ENCODE data around the gene FAM120A.
"Not testable (repeated sequence)": the region's sequence is repeated elsewhere in the genome, so short reads cannot be mapped to it uniquely, and the experiment has no call there.

Gene FAM120A

GRCh38 chr9:93509084-93509483 is 57.6 kb downstream of the FAM120A start:
- DNase-seq (ENCODE audit: low read depth): no peak

GRCh38 chr9:93510041-93510440 is 58.6 kb downstream of the FAM120A start:
- no peak for DNase-seq (ENCODE audit: low read depth)

GRCh38 chr9:93511228-93511627 is 59.7 kb downstream of the FAM120A start:
- DNase-seq (ENCODE audit: low read depth): not testable (repeated sequence)

- not testable (repeated sequence) for DNase-seq (ENCODE audit: low read depth)
Measured at GRCh38 chr9:93512170-93512812, 60.8 kb downstream of the FAM120A start.

GRCh38 chr9:93513606-93514005 is 62.1 kb downstream of the FAM120A start:
- DNase-seq (ENCODE audit: low read depth): no peak

- no peak for DNase-seq (ENCODE audit: low read depth)
Measured at GRCh38 chr9:93517331-93517730, 65.8 kb downstream of the FAM120A start.

GRCh38 chr9:93520523-93520922 is 69.0 kb downstream of the FAM120A start:
- no peak for DNase-seq (ENCODE audit: low read depth)

GRCh38 chr9:93522736-93523135 is 71.3 kb downstream of the FAM120A start:
- DNase-seq (ENCODE audit: low read depth): no peak

- DNase-seq (ENCODE audit: low read depth): no peak
Measured at GRCh38 chr9:93523518-93524144, 72.1 kb downstream of the FAM120A start.

GRCh38 chr9:93525476-93525875 is 74.0 kb downstream of the FAM120A start:
- DNase-seq (ENCODE audit: low read depth): no peak

GRCh38 chr9:93531374-93531773 is 79.9 kb downstream of the FAM120A start:
- no peak for DNase-seq (ENCODE audit: low read depth)

GRCh38 chr9:93532141-93532540 is 80.7 kb downstream of the FAM120A start:
- no peak for DNase-seq (ENCODE audit: low read depth)

- no peak for DNase-seq (ENCODE audit: low read depth)
Measured at GRCh38 chr9:93533863-93534262, 82.4 kb downstream of the FAM120A start.

- DNase-seq (ENCODE audit: low read depth): no peak
Measured at GRCh38 chr9:93536167-93536566, 84.7 kb downstream of the FAM120A start.

GRCh38 chr9:93536874-93537273 is 85.4 kb downstream of the FAM120A start:
- DNase-seq (ENCODE audit: low read depth): no peak

GRCh38 chr9:93540305-93540704 is 88.8 kb downstream of the FAM120A start:
- DNase-seq (ENCODE audit: low read depth): no peak

GRCh38 chr9:93541005-93541404 is 89.5 kb downstream of the FAM120A start:
- no peak for DNase-seq (ENCODE audit: low read depth)

- no peak for DNase-seq (ENCODE audit: low read depth)
Measured at GRCh38 chr9:93541581-93542349, 90.3 kb downstream of the FAM120A start.

- DNase-seq (ENCODE audit: low read depth): no peak
Measured at GRCh38 chr9:93543117-93543516, 91.6 kb downstream of the FAM120A start.

- DNase-seq (ENCODE audit: low read depth): no peak
Measured at GRCh38 chr9:93546356-93546755, 94.9 kb downstream of the FAM120A start.

- DNase-seq (ENCODE audit: low read depth): no peak
Measured at GRCh38 chr9:93549611-93550010, 98.1 kb downstream of the FAM120A start.

- no peak for DNase-seq (ENCODE audit: low read depth)
Measured at GRCh38 chr9:93552923-93553322, 101.4 kb downstream of the FAM120A start.

GRCh38 chr9:93555370-93555769 is 103.9 kb downstream of the FAM120A start:
- DNase-seq (ENCODE audit: low read depth): no peak
